HuH-7 (cell line): ENCODE measurements around the gene TMPRSS13.
"Not testable (repeated sequence)": the region's sequence is repeated elsewhere in the genome, so short reads cannot be mapped to it uniquely, and the experiment has no call there.

Source experiments
- DNase-seq: peaks from one replicate; pipeline ENCODE4 v3.0.0; 2011; ENCODE audit warnings: low spot score

The TMPRSS13 gene

GRCh38 chr11:117930668-117931330 lies 1.6 kb upstream of the TMPRSS13 start:
- DNase-seq = no peak

- no peak for DNase-seq
These were observed 841 bp upstream of the TMPRSS13 start for GRCh38 chr11:117929916-117930570.

GRCh38 chr11:117928446-117929141 lies 608 bp downstream of the TMPRSS13 start:
- no peak for DNase-seq

- DNase-seq = no peak
These were observed 1.3 kb downstream of the TMPRSS13 start for GRCh38 chr11:117927926-117928325.

GRCh38 chr11:117926166-117926565 lies 3.0 kb downstream of the TMPRSS13 start:
- DNase-seq = not testable (repeated sequence)

- no peak for DNase-seq
These were observed 3.8 kb downstream of the TMPRSS13 start for GRCh38 chr11:117925198-117925925.

GRCh38 chr11:117924631-117925170 lies 4.5 kb downstream of the TMPRSS13 start:
- DNase-seq = no peak

GRCh38 chr11:117923773-117924172 lies 5.4 kb downstream of the TMPRSS13 start:
- DNase-seq = no peak

- DNase-seq = no peak
These were observed 5.9 kb downstream of the TMPRSS13 start for GRCh38 chr11:117923275-117923674.

- DNase-seq = no peak
These were observed 7.3 kb downstream of the TMPRSS13 start for GRCh38 chr11:117921893-117922292.

- no peak for DNase-seq
These were observed 7.7 kb downstream of the TMPRSS13 start for GRCh38 chr11:117921456-117921855.

- DNase-seq = no peak
These were observed 9.4 kb downstream of the TMPRSS13 start for GRCh38 chr11:117919781-117920221.

GRCh38 chr11:117919341-117919740 lies 9.9 kb downstream of the TMPRSS13 start:
- DNase-seq = no peak

GRCh38 chr11:117918366-117919255 lies 10.6 kb downstream of the TMPRSS13 start:
- no peak for DNase-seq

GRCh38 chr11:117917591-117918151 lies 11.5 kb downstream of the TMPRSS13 start:
- DNase-seq = no peak

GRCh38 chr11:117916956-117917355 lies 12.2 kb downstream of the TMPRSS13 start:
- no peak for DNase-seq

GRCh38 chr11:117915672-117916235 lies 13.4 kb downstream of the TMPRSS13 start:
- no peak for DNase-seq

- DNase-seq = no peak
These were observed 14.1 kb downstream of the TMPRSS13 start for GRCh38 chr11:117914991-117915618.

- no peak for DNase-seq
These were observed 14.8 kb downstream of the TMPRSS13 start for GRCh38 chr11:117914398-117914761.
